ENCODE data around the gene RABAC1. TPM values are rescaled to one million over a fixed set of nuclear protein-coding genes. Genes with fewer than 3 reads are reported as not detected.

RABAC1 gene
- total and polyA plus RNA-seq, 11 donors: 43.2 to 217 (median 87.6) TPM

DNA sequence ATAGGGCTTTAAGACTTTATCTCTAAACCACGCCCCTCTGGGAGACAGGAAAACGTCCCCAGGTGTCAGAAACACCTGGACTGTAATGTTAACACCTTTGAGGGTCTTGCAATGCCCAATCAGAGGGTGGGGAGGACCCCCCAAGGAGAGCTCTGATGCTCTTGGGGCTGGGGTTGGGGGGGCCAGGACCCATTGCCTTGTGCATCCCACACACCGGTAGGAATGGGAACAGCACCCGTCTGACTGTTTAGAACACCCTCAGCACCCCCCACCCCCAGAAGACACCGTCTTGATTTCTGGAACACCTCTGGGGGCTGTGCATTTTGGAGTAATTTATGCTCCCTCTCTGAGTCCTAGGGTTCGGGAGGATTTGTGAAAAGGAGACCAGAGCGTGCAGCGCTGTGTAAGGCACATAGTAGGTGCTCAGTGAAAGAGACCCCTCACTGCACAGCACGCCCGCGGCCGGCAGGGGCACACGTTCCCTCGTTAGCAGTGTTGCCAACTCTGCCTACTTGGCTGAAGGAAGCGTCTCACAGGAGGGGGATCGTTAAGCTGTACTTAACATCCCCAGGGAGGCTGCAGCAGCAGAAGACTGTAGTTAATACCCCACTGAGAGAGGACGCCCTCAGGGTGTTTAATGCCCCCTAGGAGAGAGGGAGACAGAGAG lies 28.1 kb downstream of the RABAC1 start:
- no peak for DNase-seq
- 4 to 13% (median 7%) methylated on average over 13 to 17 of the region's 17 CpGs for WGBS, 4 donors
- intact Hi-C loops (cut with DNase I): loop anchor here in 6 of 10 donors (5.0 kb wide), 4 partner anchors 44 to 59 kb away; partner anchors contain the start of genes ARHGEF1 (in 1 of the 6) and CD79A (in 1 of the 6)

GRCh38 chr19:41930322-41930722 lies 28.8 kb downstream of the RABAC1 start:
- H3K27me3 ChIP-seq: peaks cover 59 to 99% (median 89%) of the 10 kb centered on the region in 9 donors

More for the DNA sequence above, 28.1 kb downstream of the RABAC1 start:
- Histone ChIP-seq H3K4me3 (no peak overlapping the region), H3K9me3 (no peaks in the 10 kb centered on the region), H3K27me3 (peaks cover 54 to 99% (median 89%) of the 10 kb centered on the region in 9 donors), H3K4me1 (peaks cover 0 to 23% (median 15%) of the 10 kb centered on the region in 12 donors), H3K27ac (no peak overlapping the region), H3K36me3 (no peaks in the 10 kb centered on the region)
- ATAC-seq: no peak
- TF ChIP-seq POLR2A (IDR thresholded peaks at IDR 0.05): no peak
- TF ChIP-seq, protein P1, sequence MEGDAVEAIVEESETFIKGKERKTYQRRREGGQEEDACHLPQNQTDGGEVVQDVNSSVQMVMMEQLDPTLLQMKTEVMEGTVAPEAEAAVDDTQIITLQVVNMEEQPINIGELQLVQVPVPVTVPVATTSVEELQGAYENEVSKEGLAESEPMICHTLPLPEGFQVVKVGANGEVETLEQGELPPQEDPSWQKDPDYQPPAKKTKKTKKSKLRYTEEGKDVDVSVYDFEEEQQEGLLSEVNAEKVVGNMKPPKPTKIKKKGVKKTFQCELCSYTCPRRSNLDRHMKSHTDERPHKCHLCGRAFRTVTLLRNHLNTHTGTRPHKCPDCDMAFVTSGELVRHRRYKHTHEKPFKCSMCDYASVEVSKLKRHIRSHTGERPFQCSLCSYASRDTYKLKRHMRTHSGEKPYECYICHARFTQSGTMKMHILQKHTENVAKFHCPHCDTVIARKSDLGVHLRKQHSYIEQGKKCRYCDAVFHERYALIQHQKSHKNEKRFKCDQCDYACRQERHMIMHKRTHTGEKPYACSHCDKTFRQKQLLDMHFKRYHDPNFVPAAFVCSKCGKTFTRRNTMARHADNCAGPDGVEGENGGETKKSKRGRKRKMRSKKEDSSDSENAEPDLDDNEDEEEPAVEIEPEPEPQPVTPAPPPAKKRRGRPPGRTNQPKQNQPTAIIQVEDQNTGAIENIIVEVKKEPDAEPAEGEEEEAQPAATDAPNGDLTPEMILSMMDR (IDR thresholded peaks at IDR 0.05): peak in 1 of 12 donors; percentile 10

DNA sequence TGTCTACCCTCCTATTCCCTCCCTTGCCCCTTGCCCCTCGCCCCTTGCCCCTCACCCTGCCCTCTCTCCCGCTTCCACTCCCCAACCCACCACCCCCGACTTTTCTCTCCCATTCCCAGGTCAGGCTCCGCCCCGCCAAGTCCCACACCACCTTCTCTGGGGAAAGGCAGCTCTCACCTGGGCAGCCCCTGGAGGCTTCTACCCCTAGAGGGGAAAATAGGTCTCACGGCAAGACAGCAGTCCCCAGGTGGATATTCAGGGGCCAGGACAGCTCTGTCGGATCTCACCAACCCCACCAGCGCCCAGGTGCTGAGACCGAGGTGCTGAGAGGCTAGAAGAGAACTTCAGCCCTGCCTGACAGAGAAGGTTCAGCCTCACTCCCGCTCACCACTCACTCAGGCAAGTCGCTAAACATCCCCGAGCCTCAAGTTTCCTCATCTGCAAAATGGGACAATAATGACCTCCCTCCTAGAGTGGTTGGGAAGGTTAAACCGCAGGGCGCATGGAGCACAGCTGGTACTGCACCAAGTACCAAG lies 29.5 kb downstream of the RABAC1 start:
- ATAC-seq: no peak
- no peak for DNase-seq

More at GRCh38 chr19:41930322-41930722, 28.8 kb downstream of the RABAC1 start:
- Histone ChIP-seq H3K9me3 (no peaks in the 10 kb centered on the region), H3K4me1 (peaks cover 0 to 23% (median 15%) of the 10 kb centered on the region in 12 donors), H3K27ac (no peak overlapping the region), H3K36me3 (no peaks in the 10 kb centered on the region), H3K4me3 (no peak overlapping the region)
- TF ChIP-seq, protein P1 (IDR thresholded peaks at IDR 0.05): no peak
- TF ChIP-seq POLR2A (IDR thresholded peaks at IDR 0.05): no peak
- DNase-seq (no peak), ATAC-seq (no peak)
- intact Hi-C loops (cut with DNase I): loop anchor here in 6 of 10 donors (5.0 kb wide), 4 partner anchors 43 to 58 kb away; partner anchors contain the start of genes ARHGEF1 (in 1 of the 6) and CD79A (in 1 of the 6)
- WGBS, 4 donors: 11 to 21% (median 16%) methylated on average over 7 of the region's 7 CpGs

More for the DNA sequence above, 29.5 kb downstream of the RABAC1 start:
- 19 to 21% (median 20%) methylated on average over 14 of the region's 14 CpGs for WGBS, 4 donors
- Histone ChIP-seq H3K4me3 (no peak overlapping the region), H3K27ac (no peak overlapping the region), H3K9me3 (no peaks in the 10 kb centered on the region), H3K27me3 (peaks cover 64 to 99% (median 90%) of the 10 kb centered on the region in 9 donors), H3K36me3 (no peaks in the 10 kb centered on the region), H3K4me1 (peaks cover 0 to 23% (median 15%) of the 10 kb centered on the region in 12 donors)
- TF ChIP-seq, protein P1 (IDR thresholded peaks at IDR 0.05): no peak
- no peak for TF ChIP-seq POLR2A (IDR thresholded peaks at IDR 0.05)
- intact Hi-C loops (cut with DNase I): loop anchor here in 8 of 10 donors (1.0 to 5.0 kb wide), 5 partner anchors 42 to 57 kb away; partner anchors contain the start of genes ARHGEF1 (in 1 of the 8) and CD79A (in 1 of the 8)

Measured in heart left ventricle (tissue), 16 donors.